Ishikawa (cell line): Measurements from ENCODE around the gene CLDN6.

Source experiments
- CREB1 ChIP-seq: IDR thresholded peaks from 2 replicates; pipeline ENCODE4 v1.6.1; 2012; ENCODE audit warnings: low read depth
- FOXM1 ChIP-seq: IDR thresholded peaks from 2 replicates; pipeline ENCODE4 v1.6.1; 2012; ENCODE audit warnings: low read depth, borderline replicate concordance
- REST ChIP-seq: IDR thresholded peaks from 2 replicates; pipeline ENCODE4 v1.6.1; 2012; ENCODE audit warnings: low read depth, mild to moderate bottlenecking
- TAF1 ChIP-seq: IDR thresholded peaks from 2 replicates; pipeline ENCODE4 v1.6.1; 2012; ENCODE audit warnings: low read depth, mild to moderate bottlenecking

- TF ChIP-seq REST (no peak), FOXM1 (no peak), TAF1 (no peak), CREB1 (no peak)
These were observed 41.3 kb downstream of the CLDN6 start for GRCh38 chr16:2976673-2977072.
